Medulla oblongata (tissue), 1 donor: ENCODE results near the gene ULBP2.
A peak's percentile ranks its signal among the peaks of the same experiment; 100 is the strongest.
"Not testable (repeated sequence)": the region's sequence is repeated elsewhere in the genome, so short reads cannot be mapped to it uniquely, and the experiment has no call there.

Experiments
- DNase-seq: peaks from one replicate; pipeline ENCODE4 v3.0.0-alpha.2; 2015; ENCODE audit errors: extremely low spot score

The ULBP2 gene

DNA sequence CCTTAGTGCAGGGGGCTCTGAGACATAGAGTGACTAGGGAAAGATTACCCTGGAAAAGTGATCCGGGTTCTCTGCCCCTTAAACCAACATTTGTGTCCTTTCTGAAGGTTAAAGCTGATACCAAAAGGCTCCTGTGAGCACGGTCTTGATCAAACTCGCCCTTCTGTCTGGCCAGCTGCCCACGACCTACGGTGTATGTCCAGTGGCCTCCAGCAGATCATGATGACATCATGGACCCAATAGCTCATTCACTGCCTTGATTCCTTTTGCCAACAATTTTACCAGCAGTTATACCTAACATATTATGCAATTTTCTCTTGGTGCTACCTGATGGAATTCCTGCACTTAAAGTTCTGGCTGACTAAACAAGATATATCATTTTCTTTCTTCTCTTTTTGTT is 6.8 kb downstream of the ULBP2 start:
- DNase-seq, result no peak

DNA sequence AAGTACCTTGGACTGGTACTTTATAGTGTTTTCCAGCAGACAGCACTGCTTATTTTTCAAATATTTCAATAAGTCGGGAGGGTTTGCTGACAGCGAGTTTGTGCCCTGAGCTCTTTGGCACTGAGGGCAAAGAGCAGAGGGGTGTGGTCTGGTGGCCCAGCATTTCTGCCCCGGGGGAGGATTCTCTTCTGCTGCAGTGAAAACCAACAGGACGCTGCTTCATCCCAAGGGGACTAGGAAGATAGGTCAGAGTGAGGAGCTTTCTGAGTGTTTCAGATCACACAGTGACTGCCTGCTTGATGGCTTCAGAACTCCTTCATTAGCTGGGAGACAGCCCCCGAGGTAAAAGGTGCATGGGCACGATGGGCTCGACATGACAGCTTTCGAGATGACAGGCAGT is 8.6 kb downstream of the ULBP2 start:
- no peak for DNase-seq

DNA sequence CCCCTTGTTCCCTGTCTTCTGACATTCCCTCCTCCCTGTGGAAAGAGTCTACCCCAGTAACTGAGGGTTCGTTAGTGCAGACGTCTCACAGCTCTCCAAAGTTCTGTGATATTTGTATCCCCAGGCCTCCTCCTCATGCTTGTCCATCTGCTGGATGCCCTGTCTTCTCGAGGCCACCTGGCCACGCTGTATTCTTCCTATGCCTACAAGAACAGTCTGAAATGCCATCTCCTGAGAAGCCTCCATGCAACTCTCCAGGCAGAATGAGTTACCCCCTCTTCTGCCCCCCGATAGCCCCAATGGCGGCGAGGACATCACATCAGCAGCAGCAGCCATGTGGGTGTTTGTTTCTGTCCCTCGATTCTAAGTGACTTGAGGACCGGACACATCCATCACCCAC is 9.3 kb downstream of the ULBP2 start:
- DNase-seq, result no peak

DNA sequence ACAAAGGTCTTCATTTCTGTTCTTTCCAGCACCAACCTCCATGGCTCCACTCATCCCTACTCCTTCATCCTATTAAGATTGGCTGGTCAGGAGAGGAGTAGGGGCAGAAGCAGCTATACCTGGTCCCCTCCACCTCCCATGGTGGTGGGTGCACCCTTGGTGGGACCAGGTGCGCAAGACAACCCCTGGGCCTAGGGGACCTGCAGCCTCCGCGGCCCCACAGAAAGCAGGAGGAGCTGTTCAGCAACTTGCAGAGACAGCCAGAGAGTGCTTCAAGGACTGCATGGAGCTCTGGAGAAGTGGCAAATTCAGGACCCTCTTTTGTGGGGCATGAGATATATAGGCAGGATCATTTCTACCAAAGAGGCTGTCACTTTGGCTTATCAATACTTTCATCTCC is 9.8 kb downstream of the ULBP2 start:
- no peak for DNase-seq

DNA sequence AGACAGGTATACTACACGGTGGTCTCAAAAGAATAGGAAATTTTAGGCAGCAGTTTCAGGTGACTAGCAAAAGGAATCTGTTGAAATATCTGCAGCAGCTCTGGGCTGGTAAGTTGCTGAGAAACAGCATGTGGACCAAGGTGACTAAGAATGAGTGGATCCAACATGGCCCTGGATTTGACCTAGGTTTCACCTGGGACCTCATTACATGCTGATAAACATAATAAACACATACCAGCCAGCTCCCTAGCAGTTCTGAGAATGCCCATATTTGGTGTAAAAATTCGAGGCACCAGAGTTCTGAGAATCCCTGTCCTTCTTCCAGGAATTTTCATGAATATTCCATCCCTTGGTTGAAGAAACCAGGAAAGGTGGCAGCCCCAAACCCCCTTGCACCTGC is 11.6 kb downstream of the ULBP2 start:
- not testable (repeated sequence) for DNase-seq

DNA sequence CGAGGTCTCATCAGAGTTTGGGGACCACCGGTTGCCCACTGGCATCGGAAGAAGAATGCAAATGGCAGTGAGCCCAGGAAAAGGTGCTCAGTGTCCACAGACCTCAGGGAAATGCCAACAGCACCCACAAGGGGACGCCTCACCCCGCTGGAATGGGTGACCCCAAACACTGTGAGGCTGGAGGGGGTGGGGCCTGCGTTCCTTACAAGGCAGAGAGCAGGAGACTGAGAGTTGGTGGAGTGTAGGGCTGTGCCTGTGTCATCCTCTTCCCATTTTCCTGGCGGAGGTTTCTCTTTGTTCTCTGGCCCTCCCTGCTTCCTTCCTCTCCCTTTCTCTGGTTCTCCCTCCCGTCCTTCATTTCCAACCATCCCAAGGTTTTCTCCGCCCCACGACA is 12.1 kb downstream of the ULBP2 start:
- not testable (repeated sequence) for DNase-seq

DNA sequence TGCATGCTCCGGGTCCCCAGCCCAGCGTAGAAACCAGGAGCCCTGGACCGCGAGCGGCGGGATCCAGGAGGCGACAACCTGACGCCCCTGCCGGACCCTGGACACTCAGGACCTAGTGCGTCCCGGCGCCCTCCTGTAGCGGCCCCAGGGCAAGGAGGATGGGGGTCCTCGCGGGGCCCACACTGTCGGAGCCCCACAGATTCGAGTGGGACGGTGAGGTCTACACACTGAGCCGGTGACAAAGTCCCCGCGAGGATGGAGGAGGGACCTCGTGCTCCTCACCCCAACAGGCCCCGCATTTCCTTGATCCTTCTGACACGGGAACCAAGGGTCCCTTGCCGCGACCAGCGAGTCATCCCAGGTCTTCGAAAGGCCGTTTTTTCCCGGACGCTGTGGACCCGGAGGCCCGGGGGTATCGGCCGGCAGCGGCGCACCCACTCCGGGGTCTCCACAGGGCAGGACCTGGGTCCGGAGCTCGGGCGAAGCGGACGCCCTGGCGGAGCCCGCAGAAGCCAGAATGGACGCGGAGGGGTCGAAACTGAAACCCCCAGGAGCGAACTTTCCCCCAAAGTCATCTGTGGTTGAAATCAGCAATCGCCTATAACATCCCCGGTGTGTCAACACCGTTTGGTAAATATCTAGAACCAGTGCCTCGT is 12.6 kb downstream of the ULBP2 start:
- DNase-seq, result not testable (repeated sequence)

DNA sequence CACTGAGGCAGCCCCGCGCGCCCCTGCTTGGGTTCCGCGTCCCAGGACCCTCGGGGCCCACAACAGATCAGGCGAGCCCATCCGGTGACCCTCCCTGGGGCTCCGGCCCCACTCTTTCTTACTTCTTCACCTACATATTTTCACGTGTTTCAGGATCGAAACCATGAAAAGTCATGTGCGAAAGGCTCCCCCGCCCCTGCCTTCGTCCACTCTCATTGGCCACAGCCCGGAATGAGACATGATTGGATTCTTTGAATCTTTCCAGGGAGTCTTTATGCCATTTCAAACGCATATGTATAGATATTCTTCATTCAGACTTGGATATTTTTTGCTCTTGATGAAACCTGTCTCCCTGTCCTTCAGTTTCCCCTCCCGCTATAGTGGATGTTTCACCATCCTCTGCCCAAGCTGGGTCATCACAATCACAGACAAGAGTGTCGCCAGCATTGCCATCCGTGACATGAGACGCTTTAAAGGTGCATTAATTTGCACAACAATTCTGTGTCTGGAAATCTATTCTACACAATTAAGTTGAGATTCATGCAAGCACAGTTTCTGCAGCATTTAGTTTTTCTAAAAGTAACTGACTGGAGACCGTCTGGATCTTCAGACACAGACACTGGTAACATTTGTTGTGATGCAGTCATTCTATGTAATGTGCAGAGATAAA is 13.3 kb downstream of the ULBP2 start:
- DNase-seq, result not testable (repeated sequence)

- not testable (repeated sequence) for DNase-seq
Measured at GRCh38 chr6:149955654-149956317, 14.0 kb downstream of the ULBP2 start.

GRCh38 chr6:149958124-149958523 is 16.3 kb downstream of the ULBP2 start:
- not testable (repeated sequence) for DNase-seq

DNA sequence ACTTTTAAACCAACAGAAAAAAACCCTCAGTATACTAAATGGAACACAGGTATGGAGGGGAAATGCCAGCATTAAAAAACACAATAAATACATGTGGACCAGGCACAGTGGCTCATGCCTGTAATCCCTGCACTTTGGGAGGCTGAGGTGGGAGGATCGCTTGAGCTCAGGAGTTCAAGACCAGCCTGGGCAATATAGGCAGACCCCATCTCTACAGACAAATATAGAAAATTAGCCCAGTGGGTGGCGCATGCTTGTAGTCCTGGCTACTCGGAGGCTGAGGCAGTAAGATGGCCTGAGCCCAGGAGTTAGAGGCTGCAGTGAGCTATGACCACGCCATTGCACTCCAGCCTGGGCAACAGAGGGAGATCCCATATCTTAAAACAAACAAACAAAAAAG is 18.0 kb downstream of the ULBP2 start:
- DNase-seq, result not testable (repeated sequence)

DNA sequence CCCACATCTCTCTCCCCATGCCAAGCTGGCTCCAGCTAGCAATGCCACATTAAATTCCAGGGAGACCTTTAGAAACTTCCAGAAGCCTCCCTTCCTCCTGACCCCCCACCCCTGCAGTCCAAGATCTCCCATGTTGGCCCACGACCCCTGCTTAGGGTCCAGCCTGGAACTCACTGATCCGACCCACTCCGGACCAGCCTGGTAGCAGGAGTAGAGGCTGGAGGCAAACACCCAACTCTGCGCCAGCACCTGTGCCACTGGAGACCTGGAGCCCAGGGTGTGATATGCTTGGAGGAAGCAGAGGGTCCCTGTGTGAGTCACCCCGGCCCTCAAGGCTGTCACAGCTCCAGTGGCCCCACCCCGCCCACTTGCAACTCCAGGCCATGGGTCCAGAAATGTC is 18.7 kb downstream of the ULBP2 start:
- DNase-seq, result no peak

- DNase-seq, result no peak
Measured at GRCh38 chr6:149961728-149962425, 20.1 kb downstream of the ULBP2 start.

DNA sequence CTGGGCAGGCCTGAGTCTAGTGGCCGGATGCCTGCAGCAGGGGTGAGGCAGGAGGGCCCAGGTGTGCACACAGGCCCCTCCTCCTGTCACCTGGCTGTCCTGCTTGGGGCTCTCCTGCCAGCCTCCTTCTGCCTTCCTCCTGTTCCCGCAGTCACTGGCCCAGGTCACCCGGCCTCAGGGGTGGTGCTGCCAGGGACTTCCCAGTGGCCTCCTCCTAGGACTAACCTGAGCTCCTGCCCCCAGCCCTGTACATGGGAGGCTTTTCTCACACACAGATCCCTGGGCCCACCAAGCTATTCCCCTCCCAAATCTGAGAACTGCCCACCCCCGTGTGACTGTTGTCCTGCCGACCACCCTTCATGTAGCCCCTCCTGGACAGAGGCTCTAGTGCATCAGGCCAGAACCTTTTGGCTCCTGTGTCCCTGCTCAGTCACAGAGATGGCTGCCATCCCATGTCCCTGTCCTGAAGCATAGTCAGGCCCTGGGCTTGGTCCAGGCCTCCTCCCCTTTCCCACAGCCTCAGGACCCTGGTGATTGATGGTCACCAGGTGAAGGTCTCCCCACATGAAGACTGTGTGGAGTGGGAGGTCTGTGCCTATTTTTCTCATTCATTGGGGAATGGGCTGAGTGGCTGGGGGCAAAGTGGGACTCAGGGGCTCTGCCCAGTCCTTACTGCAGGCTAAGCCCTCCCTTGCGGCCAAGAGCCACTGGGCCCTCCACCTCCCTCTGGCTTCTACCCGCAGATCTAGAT is 20.8 kb downstream of the ULBP2 start:
- DNase-seq, result no peak

DNA sequence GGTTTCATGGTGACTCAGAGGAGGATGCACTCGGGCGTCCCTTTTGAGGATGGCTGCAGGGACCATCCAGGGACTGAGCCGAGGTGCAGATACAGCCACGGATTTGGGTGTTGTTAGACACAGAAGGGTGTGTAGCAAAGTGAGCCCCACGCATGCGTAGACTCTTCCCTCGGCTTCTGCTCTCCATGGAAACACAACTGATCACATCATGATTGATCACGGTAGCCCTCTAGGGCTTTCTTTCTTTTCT is 21.3 kb downstream of the ULBP2 start:
- no peak for DNase-seq

GRCh38 chr6:149963462-149964307 is 21.9 kb downstream of the ULBP2 start, which contains the start of gene ULBP1:
Gene ULBP1, plus strand, starts transcription at chr6:149963943. Its CDS starts 107 bp downstream, at chr6:149964050.
- DNase-seq, result peak; percentile 31

DNA sequence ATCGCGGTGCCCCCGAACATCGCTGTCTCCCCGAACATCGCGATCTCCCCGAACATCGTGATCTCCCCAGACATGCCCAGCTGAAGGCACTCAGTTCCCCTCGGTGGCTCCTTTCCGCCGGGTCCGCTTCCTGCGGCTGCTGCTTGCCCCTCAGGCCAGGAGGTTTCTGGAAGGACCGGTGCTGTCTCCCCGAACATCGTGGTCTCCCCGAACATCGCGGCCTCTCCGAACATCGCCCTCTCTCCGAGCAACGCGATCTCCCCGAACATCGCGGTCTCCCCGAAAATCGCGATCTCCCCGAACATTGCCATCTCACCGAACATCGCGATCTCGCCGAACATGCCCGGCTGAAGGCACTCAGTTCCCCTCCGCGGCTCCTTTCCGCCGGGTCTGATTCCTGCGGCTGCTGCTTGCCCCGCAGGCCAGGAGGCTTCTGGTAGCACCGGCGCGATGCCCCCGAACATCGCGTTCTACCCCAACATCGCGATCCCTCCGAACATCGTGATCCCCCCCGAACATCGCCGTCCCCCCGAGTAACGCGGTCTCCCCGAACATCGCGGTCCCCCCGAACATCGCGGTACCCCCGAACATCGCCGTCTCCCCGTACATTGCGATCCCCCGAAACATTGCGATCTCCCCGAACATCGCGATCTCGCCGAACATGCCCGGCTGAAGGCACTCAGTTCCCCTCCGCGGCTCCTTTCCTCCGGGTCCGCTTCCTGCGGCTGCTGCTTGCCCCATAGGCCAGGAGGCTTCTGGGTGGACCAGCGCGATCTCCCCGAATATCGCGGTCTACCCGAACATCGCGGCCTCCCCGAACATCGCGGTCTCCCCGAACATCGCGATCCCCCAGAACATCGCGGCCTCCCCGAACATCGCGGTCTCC is 22.7 kb downstream of the ULBP2 start:
- DNase-seq, result no peak

- DNase-seq, result no peak
Measured at GRCh38 chr6:149965194-149966020, 23.6 kb downstream of the ULBP2 start.

GRCh38 chr6:149966319-149966718 is 24.5 kb downstream of the ULBP2 start:
- not testable (repeated sequence) for DNase-seq
